ENCODE data around the gene RTP4.

DNA sequence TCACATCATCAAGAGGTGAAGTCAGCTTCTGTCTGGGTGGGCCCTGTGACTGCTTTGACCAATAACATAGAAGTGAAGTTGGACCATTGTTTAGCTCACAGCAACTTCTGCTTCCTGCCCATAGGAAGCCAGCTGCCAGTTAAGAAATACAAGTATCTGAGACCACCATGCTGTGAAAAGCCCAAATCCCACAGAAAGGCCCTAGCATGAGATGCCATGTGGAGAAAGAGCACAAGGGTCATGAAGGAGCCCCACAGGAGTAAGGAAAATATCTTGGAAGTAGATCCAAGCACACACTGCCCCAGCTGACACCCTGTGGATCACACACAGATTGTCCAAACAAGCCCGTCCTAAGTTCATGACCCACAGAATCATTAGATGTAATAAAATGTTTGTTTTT is 28.5 kb downstream of the RTP4 start:
- no peak for TF ChIP-seq POLR2A (IDR thresholded peaks at IDR 0.05)
- TF ChIP-seq, protein P1, sequence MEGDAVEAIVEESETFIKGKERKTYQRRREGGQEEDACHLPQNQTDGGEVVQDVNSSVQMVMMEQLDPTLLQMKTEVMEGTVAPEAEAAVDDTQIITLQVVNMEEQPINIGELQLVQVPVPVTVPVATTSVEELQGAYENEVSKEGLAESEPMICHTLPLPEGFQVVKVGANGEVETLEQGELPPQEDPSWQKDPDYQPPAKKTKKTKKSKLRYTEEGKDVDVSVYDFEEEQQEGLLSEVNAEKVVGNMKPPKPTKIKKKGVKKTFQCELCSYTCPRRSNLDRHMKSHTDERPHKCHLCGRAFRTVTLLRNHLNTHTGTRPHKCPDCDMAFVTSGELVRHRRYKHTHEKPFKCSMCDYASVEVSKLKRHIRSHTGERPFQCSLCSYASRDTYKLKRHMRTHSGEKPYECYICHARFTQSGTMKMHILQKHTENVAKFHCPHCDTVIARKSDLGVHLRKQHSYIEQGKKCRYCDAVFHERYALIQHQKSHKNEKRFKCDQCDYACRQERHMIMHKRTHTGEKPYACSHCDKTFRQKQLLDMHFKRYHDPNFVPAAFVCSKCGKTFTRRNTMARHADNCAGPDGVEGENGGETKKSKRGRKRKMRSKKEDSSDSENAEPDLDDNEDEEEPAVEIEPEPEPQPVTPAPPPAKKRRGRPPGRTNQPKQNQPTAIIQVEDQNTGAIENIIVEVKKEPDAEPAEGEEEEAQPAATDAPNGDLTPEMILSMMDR (IDR thresholded peaks at IDR 0.05) = no peak

Measured in heart left ventricle (tissue), 13 donors.